ENCODE measurements around the gene GFER.

Gene GFER

DNA sequence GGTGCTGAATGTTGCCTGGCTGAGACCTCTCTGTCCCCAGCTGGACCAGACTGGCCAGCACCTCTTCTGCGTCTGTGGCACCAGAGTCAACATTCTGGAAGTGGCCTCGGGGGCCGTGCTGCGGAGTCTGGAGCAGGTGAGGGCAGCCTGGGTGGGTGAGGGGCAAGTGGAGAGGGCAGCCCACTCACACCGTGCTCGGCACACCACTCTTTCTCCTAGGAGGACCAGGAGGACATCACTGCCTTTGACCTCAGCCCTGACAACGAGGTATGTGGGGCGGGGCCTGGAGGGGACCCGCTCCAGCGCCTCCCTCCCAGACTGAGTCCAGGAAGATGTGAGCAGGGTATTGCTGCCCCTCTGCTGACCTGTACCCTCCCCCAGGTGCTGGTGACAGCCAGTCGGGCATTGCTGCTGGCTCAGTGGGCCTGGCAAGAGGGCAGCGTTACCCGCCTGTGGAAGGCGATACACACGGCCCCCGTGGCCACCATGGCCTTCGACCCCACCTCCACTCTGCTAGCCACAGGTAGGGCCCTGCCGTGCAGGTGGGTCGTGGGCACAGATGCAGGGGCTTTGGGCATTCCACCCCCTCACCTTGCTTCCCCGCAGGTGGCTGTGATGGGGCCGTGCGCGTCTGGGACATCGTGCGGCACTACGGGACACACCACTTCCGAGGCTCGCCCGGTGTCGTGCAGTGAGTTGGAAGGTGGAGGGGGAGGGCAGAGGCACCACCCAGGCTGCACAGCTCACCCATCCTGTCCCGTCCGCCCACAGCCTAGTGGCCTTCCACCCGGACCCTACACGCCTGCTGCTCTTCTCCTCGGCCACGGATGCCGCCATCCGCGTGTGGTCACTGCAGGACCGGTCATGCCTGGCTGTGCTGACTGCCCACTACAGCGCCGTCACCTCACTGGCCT is 9.6 kb upstream of the GFER start:
- DNase-seq (ENCODE audit: low read depth) = no peak

DNA sequence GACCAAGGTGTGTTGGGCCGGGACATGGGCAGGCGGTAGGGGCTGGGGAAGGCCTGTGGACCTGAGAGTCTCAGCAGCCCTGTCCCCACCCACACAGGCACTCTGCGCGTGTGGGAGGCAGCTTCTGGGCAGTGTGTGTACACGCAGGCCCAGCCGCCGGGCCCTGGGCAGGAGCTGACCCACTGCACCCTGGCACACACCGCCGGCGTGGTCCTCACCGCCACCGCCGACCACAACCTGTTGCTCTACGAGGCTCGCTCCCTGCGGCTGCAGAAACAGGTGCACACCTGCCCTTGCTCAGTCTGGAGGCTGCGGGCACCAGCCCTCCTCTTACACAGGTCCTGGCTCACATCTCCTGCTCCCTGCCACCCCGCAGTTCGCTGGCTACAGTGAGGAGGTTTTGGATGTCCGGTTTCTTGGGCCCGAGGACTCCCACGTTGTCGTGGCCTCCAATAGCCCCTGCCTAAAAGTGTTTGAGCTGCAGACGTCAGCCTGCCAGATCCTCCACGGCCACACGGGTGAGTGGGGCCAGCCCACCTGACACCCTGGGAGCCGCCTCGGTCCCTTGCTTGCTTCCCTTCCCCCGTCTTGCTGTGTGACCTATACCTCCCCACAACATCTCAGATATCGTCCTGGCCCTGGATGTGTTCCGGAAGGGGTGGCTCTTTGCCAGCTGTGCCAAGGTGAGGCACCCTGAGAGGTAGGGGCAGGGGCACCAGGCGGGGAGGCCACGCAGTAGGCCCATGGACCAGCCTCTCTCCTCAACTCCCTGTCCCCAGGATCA is 8.4 kb upstream of the GFER start:
- no peak for DNase-seq (ENCODE audit: low read depth)

DNA sequence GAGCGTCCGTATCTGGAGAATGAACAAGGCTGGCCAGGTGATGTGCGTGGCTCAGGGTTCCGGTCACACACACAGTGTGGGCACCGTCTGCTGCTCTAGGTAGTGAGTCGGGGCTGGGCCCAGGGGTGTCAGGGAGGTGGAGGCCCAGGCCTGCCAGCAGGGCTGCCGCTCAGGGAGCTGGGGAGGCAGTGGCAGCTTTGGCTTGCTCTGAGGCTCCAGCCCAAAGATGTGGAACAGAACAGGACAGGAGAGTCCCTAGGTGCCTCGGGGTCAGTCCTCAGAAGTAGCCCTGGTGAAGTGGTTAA is 7.8 kb upstream of the GFER start:
- no peak for DNase-seq (ENCODE audit: low read depth)

DNA sequence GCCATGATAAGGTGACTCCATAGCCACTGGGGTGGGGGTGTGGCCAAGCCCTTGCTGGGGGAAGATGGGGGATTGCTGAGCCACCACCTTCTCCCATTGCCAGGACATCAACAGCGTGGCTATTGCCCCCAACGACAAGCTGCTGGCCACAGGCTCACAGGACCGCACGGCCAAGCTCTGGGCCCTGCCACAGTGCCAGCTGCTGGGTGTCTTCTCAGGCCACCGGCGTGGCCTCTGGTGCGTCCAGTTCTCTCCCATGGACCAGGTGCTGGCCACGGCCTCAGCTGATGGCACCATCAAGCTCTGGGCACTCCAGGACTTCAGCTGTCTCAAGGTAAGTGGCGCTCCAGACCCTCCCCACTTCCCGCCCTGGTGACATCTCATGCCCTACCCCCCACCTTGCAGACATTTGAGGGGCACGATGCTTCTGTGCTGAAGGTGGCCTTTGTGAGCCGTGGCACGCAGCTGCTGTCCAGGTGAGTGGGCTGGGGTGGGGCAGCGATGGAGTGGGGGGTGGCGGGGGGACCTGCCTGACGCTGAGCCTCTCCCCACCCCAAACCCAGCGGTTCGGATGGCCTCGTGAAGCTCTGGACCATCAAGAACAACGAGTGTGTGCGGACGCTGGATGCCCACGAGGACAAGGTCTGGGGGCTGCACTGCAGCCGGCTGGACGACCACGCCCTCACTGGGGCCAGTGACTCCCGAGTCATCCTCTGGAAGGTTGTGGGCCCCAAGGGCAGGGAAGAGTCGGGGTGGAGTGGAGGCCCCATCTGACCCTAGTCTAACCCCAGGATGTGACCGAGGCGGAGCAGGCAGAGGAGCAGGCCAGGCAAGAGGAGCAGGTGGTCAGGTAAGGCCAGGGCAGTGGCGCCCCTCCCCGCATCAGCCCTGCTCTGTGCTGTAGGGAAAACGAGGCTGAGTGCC is 6.8 kb upstream of the GFER start:
- DNase-seq (ENCODE audit: low read depth) = no peak

DNA sequence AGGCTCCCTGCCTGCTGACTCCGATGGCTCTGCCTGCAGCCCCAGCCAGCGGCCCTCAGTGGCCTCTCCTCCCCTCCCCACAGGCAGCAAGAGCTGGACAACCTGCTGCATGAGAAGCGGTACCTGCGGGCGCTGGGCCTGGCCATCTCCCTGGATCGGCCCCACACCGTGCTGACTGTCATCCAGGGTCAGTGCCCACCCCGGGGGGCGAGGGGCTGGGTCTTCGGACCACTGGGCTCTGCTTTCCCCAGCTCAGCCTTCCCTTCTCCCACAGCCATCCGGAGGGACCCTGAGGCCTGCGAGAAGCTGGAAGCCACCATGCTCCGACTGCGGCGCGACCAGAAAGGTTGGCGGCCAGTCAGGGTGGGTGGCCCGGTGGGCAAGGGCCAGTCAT is 6.1 kb upstream of the GFER start:
- DNase-seq (ENCODE audit: low read depth) = no peak

DNA sequence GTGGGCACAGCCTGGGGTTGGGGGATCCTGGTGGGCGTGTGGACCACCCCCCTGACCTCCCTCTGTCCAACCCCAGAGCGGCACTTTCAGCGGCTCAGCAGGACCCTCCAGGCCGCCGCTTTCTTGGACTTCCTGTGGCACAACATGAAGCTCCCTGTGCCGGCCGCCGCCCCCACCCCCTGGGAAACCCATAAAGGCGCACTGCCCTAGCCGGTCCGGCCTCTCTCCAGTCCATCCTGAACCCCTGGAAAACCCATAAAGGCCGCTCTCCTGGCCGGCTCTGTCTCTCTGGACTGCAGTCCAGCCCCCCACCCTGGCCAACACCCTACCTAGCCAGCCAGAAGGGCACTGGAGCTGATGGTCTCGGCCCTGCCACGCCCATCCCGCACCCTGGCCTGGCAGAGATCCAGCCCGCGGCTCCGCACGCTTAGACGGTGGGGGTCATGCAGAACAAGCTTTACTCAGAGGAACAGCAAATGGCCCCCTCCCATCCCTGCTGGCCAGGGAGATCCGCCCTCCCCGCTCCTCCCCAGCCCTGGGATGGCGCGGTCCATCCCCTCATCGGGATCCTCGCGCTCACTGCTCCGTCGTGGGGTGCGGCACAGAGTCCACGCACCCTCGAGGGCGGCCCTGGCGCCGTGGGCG is 5.4 kb upstream of the GFER start:
- DNase-seq (ENCODE audit: low read depth) = no peak

DNA sequence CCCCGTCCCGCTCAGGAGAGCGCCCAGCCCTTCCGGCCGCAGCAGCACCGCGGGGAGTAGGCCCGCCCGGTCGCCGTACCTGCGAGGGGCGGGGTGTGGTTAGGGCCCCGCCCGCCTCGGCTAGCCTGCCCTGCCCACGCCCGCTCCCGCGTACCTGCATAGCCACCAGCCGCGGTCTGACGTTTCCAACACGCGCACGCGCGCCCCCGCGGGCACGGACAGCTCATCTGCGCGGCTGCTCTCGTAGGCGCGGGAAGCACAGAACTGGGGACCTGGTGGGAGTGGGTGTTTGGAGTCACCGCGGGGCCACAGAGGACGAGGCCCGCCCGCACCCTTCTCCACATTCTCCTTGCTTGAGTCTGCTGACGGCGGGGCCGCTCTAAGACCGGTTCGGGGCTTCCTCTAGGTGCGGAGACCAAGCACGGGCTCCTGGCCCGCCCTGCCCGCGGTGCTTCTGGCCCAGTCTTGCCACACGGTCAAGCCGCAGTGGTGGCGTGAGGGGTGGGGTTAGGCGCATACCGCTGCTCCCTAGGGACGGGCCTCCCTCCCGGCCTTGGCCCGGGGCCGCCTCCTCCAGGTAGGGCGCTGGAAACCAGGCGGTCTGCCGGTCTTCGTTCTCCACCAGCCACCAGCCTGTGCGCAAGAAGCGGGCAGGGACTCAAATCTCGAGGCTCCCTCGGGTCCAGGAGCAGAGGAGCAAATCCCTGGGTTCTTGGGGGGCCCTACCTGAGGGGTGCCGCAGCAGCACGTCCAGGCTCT is 4.5 kb upstream of the GFER start:
- DNase-seq (ENCODE audit: low read depth) = no peak

DNA sequence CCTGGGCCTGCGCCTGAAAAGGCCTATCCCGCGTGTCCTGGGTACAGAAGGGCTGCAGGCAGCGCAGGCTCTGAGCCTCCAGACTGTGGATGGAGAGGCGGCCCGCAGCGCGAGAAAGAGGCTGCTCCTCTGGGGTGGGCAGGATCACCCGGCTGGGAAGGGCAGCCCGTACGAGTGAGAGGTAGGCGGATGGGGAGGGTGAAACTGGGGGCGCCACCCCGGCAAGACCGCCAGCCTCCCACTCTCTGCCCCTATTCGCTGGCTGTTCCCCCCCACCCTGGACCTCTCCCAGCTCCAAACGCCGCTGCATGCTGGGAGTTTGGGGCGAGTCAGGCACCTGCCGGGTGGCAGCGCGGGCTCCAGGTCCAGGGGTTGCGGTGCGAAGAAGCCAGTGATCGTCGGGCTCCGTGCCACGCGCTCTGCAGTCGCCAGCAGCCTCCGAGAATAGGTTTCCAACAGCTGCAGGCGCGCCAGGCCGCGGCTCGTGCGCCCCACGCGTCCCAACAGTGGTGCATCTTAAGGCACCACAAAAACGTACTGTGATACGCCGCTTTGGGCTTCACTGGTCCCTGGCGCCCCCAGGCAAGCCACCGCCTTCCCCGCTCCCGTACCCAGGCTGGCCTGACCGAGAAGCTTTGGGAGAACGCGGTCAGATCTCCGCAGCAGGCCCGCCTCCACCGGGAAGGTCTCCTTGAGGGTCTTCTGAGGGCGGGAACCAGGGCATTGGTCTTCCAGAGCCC is 3.8 kb upstream of the GFER start:
- no peak for DNase-seq (ENCODE audit: low read depth)

DNA sequence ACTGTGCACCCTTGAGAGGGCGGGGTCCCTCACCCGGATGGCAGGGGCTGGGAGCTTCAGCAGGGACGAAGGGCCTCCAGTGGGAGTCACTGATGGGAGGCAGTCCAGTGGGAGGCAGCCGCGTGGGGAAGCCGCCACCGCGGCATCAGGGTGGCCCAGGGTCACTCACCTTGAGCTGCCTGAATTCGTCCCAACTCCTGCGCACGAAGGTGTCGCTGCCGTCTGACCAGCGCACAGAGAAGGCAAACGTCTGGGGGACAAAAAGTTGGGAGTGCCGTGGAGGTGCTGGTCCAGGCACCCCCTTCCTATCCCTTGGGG is 3.3 kb upstream of the GFER start:
- no peak for DNase-seq (ENCODE audit: low read depth)

DNA sequence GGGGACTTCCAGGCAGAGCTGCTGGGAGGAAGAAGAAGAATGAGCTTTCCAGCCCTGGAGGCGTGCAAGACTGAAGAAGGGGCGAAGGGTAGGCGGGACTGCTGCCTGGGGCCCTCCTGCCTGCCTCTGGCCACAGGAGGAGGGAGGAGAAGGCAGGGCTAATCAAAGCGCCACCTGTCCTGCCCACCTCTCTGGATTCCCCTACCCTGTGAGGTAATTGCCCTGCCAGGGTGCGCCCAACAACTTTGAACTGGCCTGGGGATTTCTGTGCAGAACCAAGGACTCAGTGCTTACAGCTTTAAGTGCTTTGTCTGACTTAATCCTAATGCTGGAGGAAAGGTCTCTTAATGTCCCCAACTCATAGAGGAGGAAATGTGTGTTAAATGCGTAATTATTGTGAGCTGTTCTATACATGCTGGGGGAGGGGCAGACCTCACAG is 2.6 kb upstream of the GFER start, which contains the start of gene NOXO1:
Gene NOXO1 (minus strand): TSS at position 72 of the 439 bp plus-strand sequence. CDS start 290 bp downstream, outside the sequence.
- no peak for DNase-seq (ENCODE audit: low read depth)

DNA sequence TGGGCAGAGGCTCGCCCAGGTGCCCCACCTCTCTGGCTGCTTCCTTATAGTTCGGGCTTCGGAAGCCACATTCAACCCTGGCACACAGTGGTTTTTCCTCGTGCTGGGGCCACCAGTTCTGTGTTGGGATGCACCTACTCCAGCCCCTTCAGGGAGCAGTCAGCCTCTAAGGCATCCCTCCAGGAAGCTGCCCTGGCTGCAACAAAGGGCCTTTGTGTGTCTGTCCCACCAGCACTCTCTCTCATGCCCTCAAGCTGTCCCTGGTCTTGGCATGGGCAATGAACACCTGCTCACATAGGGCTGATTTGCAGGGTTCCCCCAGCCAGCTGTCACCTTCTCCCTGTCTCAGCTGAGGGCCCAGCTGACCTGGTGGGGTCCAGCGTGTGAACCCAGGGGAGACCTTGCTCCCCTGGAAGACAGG is 2.0 kb upstream of the GFER start:
- no peak for DNase-seq (ENCODE audit: low read depth)

DNA sequence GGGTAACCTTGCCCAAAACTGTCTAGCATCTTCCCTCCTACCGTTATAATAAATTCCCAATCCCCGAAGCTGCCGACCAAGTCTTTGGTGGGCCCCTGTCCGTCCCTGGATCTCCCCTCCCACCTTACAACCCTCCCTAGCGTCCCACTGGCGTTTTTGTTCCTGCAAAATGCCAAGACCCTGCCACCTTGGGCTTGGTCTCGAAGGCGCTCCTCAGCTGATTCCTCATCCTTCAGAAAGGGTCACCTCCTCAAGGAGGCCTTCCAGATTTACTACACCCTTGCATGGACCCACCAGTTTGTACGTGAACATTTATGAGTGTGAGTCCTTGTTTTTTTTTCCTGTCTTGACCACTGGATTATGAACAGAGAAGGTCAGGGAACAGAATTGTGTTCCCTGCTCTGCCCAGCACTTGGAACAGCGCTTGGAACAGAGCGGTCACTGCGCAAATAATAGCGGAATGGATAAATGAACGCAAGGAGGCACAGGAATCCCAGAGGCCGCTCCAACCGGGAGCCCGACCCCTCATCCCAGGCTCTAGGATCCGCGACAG is 926 bp upstream of the GFER start:
- DNase-seq (ENCODE audit: low read depth) = no peak

DNA sequence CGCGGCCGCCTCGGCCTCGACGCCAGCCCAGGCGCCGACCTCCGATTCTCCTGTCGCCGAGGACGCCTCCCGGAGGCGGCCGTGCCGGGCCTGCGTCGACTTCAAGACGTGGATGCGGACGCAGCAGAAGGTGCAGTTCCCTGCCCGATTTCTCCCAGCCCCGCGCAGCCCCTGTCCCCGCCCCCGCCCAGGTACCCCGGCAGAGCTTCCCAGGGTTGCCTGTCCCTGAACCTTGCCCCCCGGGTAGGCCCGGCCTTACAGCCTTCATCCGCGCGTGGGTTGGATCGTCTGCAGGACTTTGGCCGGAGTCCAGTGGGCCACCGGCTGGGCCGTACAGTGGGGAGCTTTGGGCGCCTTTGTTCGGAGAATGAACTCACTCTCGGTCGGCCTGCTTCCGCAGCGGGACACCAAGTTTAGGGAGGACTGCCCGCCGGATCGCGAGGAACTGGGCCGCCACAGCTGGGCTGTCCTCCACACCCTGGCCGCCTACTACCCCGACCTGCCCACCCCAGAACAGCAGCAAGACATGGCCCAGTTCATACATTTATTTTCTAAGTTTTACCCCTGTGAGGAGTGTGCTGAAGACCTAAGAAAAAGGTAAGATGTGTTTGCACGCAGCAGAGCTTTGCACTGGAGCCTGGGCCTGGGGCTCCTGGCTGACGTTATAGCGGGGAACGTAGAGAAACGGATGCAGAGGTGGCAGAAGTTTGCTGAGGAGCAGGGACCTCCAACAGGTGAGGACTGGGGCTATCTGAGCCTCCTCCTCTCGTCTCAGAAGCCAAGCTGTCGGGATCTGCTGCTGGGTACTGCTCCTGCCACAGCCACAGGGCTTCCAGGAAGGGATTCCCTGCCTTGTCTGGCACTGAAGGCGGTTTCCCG is 593 bp downstream of the GFER start:
- no peak for DNase-seq (ENCODE audit: low read depth)

DNA sequence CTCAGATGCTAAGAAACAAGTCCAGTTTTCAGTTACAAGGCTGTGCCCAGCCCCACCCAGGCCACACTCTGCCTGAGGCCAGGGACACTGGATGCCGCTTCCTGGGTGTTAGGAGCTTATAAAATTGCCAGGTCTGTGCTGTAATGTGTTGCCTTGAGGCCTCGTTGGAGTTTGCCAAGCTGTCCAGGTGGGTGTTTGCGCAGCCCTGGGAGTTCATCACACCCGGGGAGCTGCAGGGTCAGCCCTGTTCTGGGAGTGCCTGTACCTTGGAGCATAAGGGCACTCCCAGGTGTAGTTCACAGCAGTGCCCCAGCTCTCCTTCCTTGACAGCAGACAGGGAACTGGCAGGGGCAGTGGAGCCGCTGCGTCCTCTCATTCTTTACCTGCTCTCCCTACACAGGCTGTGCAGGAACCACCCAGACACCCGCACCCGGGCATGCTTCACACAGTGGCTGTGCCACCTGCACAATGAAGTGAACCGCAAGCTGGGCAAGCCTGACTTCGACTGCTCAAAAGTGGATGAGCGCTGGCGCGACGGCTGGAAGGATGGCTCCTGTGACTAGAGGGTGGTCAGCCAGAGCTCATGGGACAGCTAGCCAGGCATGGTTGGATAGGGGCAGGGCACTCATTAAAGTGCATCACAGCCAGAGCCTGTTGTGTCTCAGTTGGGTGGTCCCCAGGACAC is 1.6 kb downstream of the GFER start:
- DNase-seq (ENCODE audit: low read depth) = no peak

DNA sequence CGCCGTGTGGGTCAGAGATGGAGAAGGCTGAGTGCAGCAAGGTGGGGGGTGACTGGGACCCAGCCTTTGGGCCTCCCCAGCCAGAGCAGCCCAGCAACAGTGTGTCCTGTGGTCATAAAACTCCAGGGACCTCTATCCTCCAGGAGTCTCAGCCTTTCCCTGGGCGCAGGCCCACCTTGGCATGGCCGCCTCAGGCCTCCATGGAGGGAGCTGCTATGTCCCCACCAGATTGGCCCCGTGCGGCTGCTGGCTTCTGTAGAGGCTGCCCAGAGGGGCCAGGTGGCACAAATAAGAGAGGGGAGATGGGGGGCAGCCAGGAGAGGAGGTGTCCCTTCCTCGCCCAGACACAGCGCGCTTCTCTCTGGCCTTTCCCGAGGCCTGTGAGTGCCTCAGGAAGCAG is 3.2 kb downstream of the GFER start:
- DNase-seq (ENCODE audit: low read depth) = no peak

DNA sequence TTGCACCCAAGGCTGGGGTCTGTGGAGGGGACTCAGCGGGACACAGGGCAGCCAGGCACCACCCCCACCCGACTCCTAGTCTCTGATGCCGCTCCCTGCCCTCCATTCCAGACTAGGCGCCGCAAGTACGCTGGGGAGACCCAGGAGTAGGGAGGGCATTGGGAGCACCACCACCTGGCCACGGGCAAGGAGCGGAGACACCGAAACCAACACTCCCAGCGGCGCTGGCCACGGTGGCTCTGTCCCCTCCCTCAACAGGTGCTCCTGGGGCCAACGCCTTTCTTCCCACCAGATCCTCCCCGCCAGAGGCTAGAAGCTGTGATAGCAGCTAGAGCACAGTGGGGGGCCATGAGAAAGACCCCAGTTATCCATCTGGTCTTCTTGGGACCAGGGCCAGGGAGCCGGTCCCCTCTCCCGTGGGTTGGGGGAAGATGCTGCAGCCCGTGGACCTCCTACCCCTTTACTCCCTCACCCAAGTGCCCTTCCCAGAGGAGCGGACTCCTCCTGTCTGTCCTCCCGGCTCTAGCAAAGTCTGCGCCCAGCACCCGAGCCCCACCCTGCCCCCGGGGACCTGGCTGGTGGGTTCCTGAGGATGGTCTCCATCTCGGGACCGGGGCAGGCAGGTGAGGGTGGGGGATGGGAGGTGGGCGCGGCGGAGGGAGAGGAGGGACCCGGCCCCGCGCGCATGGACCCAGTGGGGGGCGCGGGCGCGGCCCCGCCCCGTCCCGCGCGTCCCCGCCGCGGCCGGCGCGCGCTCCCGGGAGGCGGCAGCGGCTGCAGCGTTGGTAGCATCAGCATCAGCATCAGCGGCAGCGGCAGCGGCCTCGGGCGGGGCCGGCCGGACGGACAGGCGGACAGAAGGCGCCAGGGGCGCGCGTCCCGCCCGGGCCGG is 5.5 kb downstream of the GFER start, which contains the start of gene SYNGR3:
Gene SYNGR3 (plus strand): TSS at position 762 of the 892 bp plus-strand sequence. CDS start 133 bp downstream, outside the sequence.
- DNase-seq (ENCODE audit: low read depth) = no peak

DNA sequence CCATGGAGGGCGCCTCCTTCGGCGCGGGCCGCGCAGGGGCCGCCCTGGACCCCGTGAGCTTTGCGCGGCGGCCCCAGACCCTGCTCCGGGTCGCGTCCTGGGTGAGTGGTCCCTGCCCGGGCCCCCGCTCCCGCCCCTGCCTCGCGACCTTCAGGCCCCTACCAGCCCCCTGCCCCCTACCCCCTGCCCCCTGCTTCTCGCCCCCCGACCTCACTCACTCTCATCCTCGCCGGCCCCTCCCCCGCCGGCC is 6.0 kb downstream of the GFER start:
- DNase-seq (ENCODE audit: low read depth) = no peak

All from fibroblast of the conjunctiva (primary cell).